Stimulated activated CD4-positive, alpha-beta T cell treated with anti-CD3 and anti-CD28 coated beads, Interleukin-12 subunit alpha, Interleukin-12 subunit beta, amount 100 ng/mL, for 48 hours (primary cell): ENCODE data around the gene ATP8A2.
"Not testable (repeated sequence)": the region's sequence is repeated elsewhere in the genome, so short reads cannot be mapped to it uniquely, and the experiment has no call there.

Experiments used
- DNase-seq, 3 donors: peaks; one replicate each; pipeline ENCODE4 v3.0.0-alpha.2; 2020; ENCODE audit warnings: low read depth in 2 of 3, low spot score in 1 of 3

Gene ATP8A2

DNA sequence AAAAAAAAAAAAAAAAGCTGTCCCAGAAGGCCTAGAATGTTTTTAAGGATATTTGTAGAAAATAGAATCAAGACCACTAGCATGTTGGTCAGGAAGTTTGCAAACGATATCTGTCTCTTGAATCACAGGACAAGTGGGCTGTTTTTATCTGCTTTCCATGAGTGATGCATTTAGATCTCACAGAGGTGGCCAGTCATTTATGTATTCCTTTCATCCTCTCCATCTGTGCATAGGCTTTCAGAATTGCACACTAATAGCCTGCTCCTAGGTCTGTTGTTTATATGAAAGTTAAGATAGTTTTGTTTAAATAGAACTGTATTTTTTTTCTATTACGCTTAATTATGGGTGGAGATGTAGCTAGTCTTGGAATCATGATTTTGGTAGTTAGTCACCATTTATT is 390.5 kb downstream of the ATP8A2 start:
- DNase-seq = no peak

- no peak for DNase-seq
Observed at GRCh38 chr13:25762795-25763377, 391.1 kb downstream of the ATP8A2 start.

GRCh38 chr13:25764378-25764777 is 392.6 kb downstream of the ATP8A2 start:
- no peak for DNase-seq

DNA sequence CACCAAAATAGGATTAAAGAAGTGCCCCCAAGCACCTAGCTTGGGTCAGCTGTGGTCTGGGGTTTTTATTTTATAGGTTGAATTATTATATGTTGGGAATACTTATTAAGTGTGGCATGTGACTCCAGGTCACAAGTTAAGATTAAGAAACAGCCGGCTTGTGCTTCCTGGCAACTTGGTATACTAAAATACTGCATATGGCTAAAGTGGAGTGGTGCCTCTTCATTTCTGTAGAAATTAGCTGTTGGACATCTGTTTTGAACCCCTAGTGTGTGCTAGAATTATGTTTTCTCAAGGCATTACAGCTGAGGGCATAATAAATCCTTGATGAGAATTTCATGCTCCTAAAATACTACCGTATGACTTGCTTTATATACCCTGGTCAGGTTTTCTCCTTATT is 393.5 kb downstream of the ATP8A2 start:
- no peak for DNase-seq

GRCh38 chr13:25766576-25766975 is 394.8 kb downstream of the ATP8A2 start:
- DNase-seq = no peak

GRCh38 chr13:25766991-25767390 is 395.2 kb downstream of the ATP8A2 start:
- DNase-seq = no peak

GRCh38 chr13:25768376-25768775 is 396.6 kb downstream of the ATP8A2 start:
- no peak for DNase-seq

GRCh38 chr13:25768838-25769237 is 397.1 kb downstream of the ATP8A2 start:
- no peak for DNase-seq

- no peak for DNase-seq
Observed at GRCh38 chr13:25770601-25771000, 398.8 kb downstream of the ATP8A2 start.

- DNase-seq = no peak
Observed at GRCh38 chr13:25771202-25771601, 399.4 kb downstream of the ATP8A2 start.

- DNase-seq = no peak
Observed at GRCh38 chr13:25771641-25772478, 400.1 kb downstream of the ATP8A2 start.

GRCh38 chr13:25772534-25772933 is 400.8 kb downstream of the ATP8A2 start:
- DNase-seq = not testable (repeated sequence)

- not testable (repeated sequence) for DNase-seq
Observed at GRCh38 chr13:25774056-25774455, 402.3 kb downstream of the ATP8A2 start.

GRCh38 chr13:25775275-25775674 is 403.5 kb downstream of the ATP8A2 start:
- no peak for DNase-seq

DNA sequence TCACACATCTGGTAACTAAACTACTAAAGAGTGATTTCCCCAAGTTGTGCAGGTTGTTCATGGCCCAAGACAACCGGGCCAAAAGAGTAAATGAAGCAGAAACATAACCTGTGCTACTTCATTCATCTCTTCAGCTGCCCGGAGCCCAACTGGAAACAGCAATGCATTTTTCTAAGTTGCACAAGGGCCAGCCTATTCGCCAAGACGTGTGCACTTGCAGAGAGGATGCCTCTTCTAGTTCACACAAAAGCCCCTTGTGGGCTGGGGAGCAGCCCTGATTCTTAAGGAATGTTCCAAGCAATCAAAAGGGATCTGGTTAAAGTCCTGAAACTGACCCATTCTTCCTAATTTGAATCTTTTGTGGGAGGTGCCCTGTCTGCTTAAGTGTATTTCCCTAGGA is 404.2 kb downstream of the ATP8A2 start:
- no peak for DNase-seq

GRCh38 chr13:25776722-25777121 is 404.9 kb downstream of the ATP8A2 start:
- DNase-seq = no peak

GRCh38 chr13:25777509-25777908 is 405.7 kb downstream of the ATP8A2 start:
- DNase-seq = no peak

GRCh38 chr13:25778365-25778764 is 406.6 kb downstream of the ATP8A2 start:
- no peak for DNase-seq

DNA sequence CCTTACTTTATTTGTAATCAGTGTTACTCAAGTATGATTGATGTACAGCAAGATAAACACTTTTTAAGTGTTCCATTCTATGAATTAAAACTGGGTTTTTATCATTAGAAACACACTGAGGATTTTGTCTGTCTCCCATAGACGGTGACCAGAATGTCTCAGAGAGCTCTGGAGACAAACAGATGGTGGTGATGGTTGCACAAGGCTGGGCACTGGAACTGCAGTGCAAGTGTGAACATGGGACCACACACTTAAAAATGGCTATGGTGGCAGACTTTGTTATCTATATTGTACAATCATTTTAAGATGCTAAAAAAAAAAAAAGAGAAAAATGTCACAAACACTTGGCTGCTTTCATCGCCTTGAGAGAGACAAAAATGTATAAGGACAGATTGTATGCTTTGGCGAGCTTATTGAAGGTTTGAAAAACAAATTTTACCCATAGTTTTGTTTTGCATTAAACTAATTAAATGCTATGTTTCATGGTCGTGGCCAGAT is 407.1 kb downstream of the ATP8A2 start:
- DNase-seq = no peak

DNA sequence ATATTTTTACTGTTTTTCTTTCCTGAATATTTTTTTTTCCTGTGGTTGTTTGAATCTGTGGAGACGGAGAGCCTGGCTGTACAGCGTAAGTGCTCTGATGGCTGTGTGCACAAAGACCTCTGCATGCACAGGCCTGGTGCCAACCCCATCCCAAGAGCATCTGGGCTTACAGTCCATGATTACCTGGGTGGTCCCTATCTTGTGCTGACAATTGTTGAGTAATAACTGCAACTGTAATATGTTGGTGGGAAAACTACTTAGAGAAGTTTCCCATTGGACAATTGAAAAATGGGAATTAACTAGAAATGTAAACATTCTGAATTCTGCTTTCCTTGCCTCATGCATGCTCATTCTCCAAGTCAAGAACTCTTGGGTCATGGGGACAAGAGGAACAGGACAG is 411.3 kb downstream of the ATP8A2 start:
- DNase-seq = no peak

DNA sequence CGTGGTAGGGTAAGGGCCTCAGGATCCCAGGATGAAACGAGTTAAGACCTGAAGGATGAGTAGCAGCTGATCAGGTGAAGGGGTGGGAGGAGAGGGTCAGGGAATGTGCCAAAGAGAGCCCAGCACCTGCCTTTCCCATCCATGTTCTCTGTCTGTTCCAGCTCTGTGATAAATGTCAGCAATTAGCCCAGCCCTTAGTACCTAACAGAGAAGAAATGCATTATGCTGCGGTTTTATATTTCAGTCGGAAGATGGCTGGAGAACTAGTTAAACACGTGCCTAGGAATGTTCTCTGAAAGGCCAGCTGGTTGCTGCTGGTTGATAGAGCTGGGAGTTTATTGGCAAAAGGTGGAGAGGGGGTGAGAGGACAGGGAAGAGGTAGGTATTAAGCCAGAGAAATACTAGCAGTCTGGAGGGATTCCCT is 411.8 kb downstream of the ATP8A2 start:
- no peak for DNase-seq

DNA sequence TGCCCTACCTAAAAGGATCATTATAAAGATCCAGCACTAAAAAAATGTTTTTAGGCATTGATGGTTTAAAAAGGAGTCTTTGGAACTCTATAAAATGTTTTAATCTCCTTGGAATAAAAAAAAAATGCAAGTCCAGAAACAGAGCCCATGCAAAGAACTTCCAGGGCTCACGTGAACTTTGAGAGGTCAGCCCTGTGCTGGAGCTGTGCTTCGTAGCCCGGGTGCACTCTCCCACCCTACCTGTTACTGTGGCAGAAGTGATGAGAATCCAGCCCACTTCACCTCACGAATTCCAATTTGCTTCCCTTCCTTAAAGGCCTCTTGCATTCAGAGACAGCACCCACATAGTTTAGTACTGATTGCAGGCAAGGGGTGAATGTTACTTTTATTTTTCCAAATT is 412.3 kb downstream of the ATP8A2 start:
- DNase-seq = no peak

DNA sequence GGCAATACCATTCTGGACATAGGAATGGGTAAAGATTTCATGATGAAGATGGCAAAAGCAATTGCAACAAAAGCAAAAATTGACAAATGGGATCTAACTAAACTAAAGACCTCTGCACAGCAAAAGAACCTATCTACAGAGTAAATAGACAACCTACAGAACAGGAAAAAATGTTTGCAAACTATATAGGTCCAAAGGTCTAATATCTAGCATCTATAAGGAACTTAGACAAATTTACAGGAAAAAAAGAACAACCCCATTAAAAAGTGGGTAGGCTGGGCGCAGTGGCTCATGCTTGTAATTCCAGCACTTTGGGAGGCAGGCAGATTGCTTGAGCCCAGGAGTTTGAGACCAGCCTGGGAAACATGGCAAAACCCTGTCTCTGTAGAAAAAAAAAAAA is 418.4 kb downstream of the ATP8A2 start:
- DNase-seq = not testable (repeated sequence)
